Sigmoid colon (tissue), 4 donors: ENCODE measurements around the gene KRT85.

ENCODE experiments used
- CTCF ChIP-seq, 4 experiments: fragments of 450-650 bp in 3 of 4; fragments of 200-600 bp in 1 of 4; IDR thresholded peaks; one replicate each; pipeline ENCODE4 v1.5.1; 2016 to 2019; ENCODE audit warnings: antibody characterized with exemption in 4 of 4, mild to moderate bottlenecking in 3 of 4, moderate library complexity in 2 of 4
- EP300 ChIP-seq, 4 donors: sonication (generic); formaldehyde crosslinking; IDR thresholded peaks; one replicate each; pipeline ENCODE4 v1.6.1; 2017; ENCODE audit warnings: antibody characterized with exemption in 4 of 4
- POLR2A ChIP-seq, 2 donors: fragments of 450-650 bp; IDR thresholded peaks; one replicate each; pipeline ENCODE4 v1.6.1; 2016; ENCODE audit warnings: antibody characterized with exemption in 2 of 2, mild to moderate bottlenecking in 2 of 2, moderate library complexity in 2 of 2
- POLR2AphosphoS5 ChIP-seq, 4 donors: sonication (generic); formaldehyde crosslinking; IDR thresholded peaks; one replicate each; pipeline ENCODE4 v1.6.1; 2017; ENCODE audit warnings: antibody characterized with exemption in 4 of 4

DNA sequence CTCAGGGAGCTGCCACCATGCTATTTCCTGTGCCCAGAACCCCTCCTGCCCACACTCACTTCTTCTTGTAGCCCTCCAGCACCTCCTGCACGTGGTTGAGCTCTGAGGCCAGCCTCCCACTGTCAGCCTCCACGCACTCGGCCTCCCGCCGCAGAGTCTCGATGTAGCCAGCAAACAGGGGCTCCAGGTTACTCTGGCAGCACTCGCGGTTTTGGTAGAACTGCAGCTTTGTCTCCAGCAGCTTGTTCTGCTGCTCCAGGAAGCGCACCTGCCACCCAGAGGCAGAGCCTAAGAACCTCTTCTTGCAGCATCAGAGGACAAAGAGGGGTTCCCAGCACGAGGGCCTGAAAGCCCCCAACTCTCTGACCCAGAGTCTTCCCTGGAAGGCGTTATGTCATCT lies 48.2 kb downstream of the KRT85 start:
- no peak for TF ChIP-seq CTCF (IDR thresholded peaks at IDR 0.05)
- TF ChIP-seq POLR2A (IDR thresholded peaks at IDR 0.05), result no peak
- no peak for TF ChIP-seq POLR2AphosphoS5 (IDR thresholded peaks at IDR 0.05)
- no peak for TF ChIP-seq EP300 (IDR thresholded peaks at IDR 0.05)
